Activated naive CD4-positive, alpha-beta T cell treated with anti-CD3 and anti-CD28 coated beads for 36 hours (primary cell): ENCODE data around the gene DMRTB1. TPM values are rescaled to one million over a fixed set of nuclear protein-coding genes. Genes with fewer than 3 reads are reported as not detected.

Experiments
- CTCF ChIA-PET: fragments of 350-600 bp; sonication (Branson Sonifier 250); formaldehyde crosslinking; loops from one replicate; lab custom pipeline; 2021; ENCODE audit warnings: antibody characterized with exemption; lab: Charles Lee
- DNase-seq: peaks from one replicate; pipeline ENCODE4 v3.0.0-alpha.2; 2020
- H3K27ac Mint-ChIP-seq: one replicate; pipeline ENCODE4 v1.8.0; 2021; ENCODE audit warnings: mild to moderate bottlenecking, mixed read lengths
- H3K27me3 Mint-ChIP-seq: one replicate; pipeline ENCODE4 v1.8.0; 2021; ENCODE audit warnings: low read depth, mixed read lengths
- H3K36me3 Mint-ChIP-seq: one replicate; pipeline ENCODE4 v1.8.0; 2021; ENCODE audit warnings: low read depth, mixed read lengths
- H3K4me1 Mint-ChIP-seq: one replicate; pipeline ENCODE4 v1.8.0; 2021; ENCODE audit warnings: low read depth, mixed read lengths
- H3K4me3 Mint-ChIP-seq: one replicate; pipeline ENCODE4 v1.8.0; 2021; ENCODE audit warnings: mild to moderate bottlenecking, moderate library complexity, mixed read lengths
- H3K9me3 Mint-ChIP-seq: one replicate; pipeline ENCODE4 v1.8.0; 2021; ENCODE audit warnings: mixed read lengths
- intact Hi-C: fragments of 100-400 bp; cut with micrococcal nuclease; formaldehyde crosslinking; loops from one replicate; pipeline ENCODE4 v1.15.1; 2023
- total RNA-seq, 2 experiments: library from RNA; stranded (reverse); gene quantifications; one replicate each; pipeline ENCODE4 v1.2.3, GENCODE V29; 2021

DMRTB1 gene
- total RNA-seq, 2 experiments from 2014 or later = not detected

DNA sequence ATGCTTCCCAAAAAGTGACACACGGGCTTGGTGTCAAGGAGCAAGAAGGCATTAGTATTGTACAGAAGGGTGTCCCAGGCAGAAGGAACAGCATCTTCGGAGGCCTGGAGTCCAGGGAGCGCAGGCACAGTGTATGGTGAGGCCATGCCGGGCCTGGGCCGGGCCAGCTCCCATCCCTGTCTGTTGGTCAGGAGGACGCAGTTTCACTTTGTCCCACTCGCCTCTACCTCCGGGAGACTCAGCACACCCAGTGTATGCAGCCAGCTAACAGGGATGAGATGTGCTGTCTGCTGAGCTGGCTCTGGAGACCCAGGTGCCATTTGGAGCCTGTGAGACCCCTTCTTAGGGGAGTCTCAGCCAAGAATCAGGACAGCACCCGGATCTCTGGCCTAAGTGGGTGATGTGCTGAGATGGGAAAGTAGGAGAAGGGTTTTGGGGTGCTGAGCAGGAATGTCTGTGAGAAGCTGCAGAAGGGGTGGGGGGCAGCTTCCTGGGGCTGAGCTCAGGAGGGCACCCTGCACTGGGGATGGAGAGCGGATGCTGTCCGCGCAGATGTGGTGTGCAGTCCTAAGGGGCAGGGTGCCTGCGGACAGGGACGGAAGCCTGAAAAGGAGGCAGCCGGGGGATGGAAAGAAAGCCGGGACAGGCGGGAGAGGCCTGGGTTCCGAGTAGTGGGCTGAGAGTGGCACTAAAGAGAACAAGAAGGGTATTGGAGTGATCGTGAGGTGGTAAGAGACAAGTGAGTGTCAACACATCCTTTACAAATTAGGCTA, 25.7 kb downstream of the DMRTB1 start:
- Mint-ChIP-seq H3K27me3 (peaks cover 6% of the 10 kb centered on the region), H3K36me3 (no peaks in the 10 kb centered on the region), H3K9me3 (no peaks in the 10 kb centered on the region), H3K4me3 (no peak overlapping the region), H3K4me1 (no peaks in the 10 kb centered on the region), H3K27ac (no peak overlapping the region)
- intact Hi-C loops = loop anchor here (1.0 kb wide), 2 partner anchors 197 to 269 kb away; no protein-coding TSS in a partner anchor
- CTCF ChIA-PET = interaction anchor here (1.3 to 1.7 kb wide), 4 partner anchors 197 to 269 kb away, joined by 4 to 5 read pairs (median 4); no protein-coding TSS in a partner anchor
- no peak for DNase-seq

DNA sequence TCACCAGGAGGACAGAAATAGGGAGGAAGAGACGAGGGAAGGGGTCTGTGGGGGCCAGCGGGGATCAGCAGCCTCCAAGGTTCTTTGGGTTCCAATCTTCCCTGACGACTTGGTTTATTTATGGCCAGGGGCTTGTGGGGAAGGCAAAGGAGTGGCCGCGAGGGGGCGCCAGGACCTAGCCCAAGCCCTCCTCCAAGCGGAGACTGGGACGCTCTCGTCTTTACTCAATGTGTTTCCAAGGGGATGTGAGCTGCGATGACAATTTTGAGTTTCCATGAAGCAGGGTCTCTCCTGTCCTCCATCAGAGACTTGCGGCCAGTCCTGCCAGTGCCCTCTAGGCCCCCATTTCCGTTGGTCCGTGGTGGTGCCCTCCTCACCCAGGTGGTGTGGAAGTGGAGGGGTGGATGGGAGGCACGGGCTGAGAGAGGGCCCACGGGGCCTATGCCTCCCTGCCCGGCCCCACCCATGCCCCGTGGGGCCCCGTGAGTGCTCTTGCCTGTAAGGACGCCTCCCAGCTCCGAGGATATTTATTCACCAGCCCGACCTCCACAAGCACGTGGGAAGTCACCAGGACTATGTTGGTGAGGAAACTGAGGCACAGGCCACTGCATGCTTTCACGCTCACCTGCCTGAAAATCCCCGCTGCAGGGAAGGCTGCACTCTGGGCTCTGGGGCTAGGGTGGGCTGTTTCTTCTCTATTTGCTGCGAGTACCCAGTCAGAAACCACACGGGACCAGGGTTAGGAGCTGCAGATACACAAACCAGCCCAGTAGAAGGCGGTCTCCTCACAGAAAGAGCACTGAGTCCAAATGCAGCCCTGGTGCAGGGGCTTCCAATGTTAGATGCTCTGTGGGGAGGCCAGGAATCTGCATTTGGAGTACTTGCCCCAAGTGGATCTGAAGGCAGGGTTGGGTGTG, 26.5 kb downstream of the DMRTB1 start:
- H3K4me3 Mint-ChIP-seq = no peak overlapping the region
- no peak overlapping the region for H3K27ac Mint-ChIP-seq
- H3K27me3 Mint-ChIP-seq = peaks cover 9% of the 10 kb centered on the region
- no peaks in the 10 kb centered on the region for H3K9me3 Mint-ChIP-seq
- no peaks in the 10 kb centered on the region for H3K36me3 Mint-ChIP-seq
- CTCF ChIA-PET = interaction anchor here (0.5 to 1.8 kb wide), 6 partner anchors 21 to 255 kb away, joined by 3 to 5 read pairs (median 4); no protein-coding TSS in a partner anchor
- peak; percentile 83 for DNase-seq
- no peaks in the 10 kb centered on the region for H3K4me1 Mint-ChIP-seq
- intact Hi-C loops = loop anchor here (1.0 kb wide), 2 partner anchors 197 to 269 kb away; no protein-coding TSS in a partner anchor

DNA sequence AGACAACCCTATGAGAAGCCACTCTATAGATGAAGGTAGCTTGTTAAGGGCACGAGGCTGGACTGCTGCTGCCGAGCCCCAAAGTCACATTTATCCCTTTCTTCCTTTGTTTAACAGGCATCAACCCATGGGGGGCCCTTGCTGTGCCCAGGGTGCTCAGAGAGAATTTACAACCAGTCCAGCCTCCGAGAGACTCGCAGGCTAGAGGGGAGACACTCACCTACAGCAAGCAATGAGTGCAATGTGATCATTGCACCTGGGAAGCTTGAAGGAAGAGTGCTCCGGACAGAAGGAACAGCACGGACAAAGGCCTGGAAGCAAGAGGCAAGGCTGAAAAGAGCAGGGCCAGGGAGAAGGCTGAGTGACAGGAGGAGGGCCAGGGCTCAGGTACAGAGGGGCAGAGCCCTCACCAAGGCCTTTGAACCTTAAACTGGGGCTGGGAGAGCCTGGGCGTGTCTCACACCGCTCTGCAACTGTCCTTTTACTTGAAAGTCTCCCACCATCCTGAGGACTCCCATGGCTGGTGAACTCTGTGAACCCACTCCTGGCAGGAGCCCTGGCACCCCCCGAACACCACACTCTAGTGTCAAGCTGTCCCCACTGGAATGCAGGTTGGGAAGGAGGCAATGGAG, 27.3 kb downstream of the DMRTB1 start:
- Mint-ChIP-seq H3K27me3 (peaks cover 9% of the 10 kb centered on the region), H3K9me3 (no peaks in the 10 kb centered on the region), H3K27ac (no peak overlapping the region), H3K4me1 (no peaks in the 10 kb centered on the region), H3K36me3 (no peaks in the 10 kb centered on the region), H3K4me3 (no peak overlapping the region)
- intact Hi-C loops = no loop called here
- no peak for DNase-seq
- CTCF ChIA-PET = interaction anchor here (0.5 to 1.8 kb wide), 9 partner anchors 12 to 254 kb away, joined by 3 to 5 read pairs (median 3); no protein-coding TSS in a partner anchor

DNA sequence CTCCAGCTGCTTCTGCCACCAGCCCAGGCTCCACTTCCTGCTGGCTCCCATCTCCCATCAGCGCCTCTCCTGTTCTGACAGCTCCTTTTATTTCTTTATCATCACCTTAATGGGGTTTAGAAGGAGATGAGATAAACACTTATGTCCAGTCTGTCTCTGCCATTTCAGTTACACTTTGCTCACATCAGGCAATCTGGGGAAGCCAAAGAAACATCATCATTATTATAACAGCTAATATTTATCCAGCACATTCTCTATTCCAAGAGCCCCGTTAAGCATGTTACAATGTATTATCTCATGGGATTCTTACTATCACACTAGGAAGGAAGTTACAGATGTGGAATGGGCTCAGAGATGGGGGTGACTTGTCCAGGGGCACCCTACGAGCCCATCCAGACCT, 31.2 kb downstream of the DMRTB1 start:
- Mint-ChIP-seq H3K9me3 (no peaks in the 10 kb centered on the region), H3K27me3 (peaks cover 6% of the 10 kb centered on the region), H3K36me3 (no peaks in the 10 kb centered on the region), H3K4me1 (no peaks in the 10 kb centered on the region), H3K27ac (no peak overlapping the region), H3K4me3 (no peak overlapping the region)
- intact Hi-C loops = no loop called here
- CTCF ChIA-PET = interaction anchor here (0.8 kb wide), 1 partner anchor 46 kb away, joined by 3 read pairs; no protein-coding TSS in a partner anchor
- DNase-seq = no peak

DNA sequence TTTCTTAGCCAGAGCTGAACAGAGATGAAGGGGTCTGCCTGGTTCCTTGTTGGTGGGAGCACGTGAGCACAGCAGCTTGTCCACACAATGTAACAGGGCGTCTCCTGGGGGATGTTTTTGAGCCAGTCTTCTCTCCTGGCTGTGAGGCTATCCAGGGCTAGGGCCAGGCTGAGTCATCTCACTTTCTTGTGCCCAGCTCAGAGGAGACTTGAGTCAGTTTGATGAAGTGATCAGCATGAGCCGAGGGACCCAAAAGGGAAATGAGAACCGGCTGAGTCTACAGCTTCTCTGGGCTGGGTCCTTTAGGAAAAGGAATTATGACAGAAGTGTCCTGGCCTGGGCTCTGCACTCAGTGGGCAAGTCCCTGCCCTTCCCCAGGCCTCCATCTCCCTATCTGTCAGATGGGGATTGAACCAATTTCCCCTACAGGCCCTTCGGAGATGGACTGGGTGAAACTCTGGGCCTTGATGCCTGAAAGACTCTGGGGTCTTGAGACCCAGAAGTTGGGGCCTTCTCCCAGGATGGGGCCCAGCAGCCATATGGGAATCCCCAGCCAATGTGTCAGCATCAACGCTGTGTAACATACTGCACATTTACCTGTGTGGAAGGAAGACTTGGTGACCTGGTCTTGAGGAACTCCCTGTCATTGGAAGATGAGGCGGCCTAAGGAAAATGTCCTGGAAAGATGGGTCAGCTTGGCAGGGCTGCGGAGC, 36.6 kb downstream of the DMRTB1 start:
- H3K27ac Mint-ChIP-seq = no peak overlapping the region
- CTCF ChIA-PET = no interaction called here
- no peaks in the 10 kb centered on the region for H3K9me3 Mint-ChIP-seq
- intact Hi-C loops = no loop called here
- H3K27me3 Mint-ChIP-seq = no peaks in the 10 kb centered on the region
- H3K4me3 Mint-ChIP-seq = no peak overlapping the region
- no peaks in the 10 kb centered on the region for H3K4me1 Mint-ChIP-seq
- no peaks in the 10 kb centered on the region for H3K36me3 Mint-ChIP-seq
- no peak for DNase-seq

DNA sequence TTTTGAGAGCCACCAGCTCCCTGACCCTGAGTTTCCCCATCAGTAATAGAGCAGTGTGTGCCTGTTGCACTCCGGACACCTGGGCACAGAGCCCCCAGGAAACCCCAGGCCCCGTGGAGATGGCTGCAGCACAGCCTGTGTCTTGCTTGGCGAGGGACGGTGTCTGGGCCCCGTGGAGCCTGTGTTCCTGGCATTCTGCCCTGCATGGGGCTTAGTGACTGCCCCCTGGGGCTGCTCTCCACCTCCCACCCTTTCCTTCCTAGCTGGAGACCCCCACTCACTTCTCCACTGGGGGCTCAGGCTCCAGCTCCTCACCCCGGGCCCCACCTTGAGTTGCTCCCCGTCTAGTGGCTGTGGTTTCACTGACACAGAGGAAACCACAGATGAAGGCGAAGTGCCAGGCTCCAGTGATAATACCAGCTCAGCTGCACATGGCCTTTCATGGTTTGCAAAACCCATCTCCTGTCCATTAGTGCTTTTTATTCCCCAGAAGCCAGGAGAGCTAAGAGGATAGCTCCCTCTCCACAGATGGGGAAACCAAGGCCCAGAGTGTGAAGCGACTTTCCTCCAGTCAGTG, 39.4 kb downstream of the DMRTB1 start:
- no peaks in the 10 kb centered on the region for H3K36me3 Mint-ChIP-seq
- no peak overlapping the region for H3K27ac Mint-ChIP-seq
- CTCF ChIA-PET = interaction anchor here (1.0 kb wide), 1 partner anchor 11 kb away, joined by 3 read pairs; no protein-coding TSS in a partner anchor
- H3K4me3 Mint-ChIP-seq = no peak overlapping the region
- H3K9me3 Mint-ChIP-seq = no peaks in the 10 kb centered on the region
- intact Hi-C loops = no loop called here
- DNase-seq = no peak
- no peaks in the 10 kb centered on the region for H3K4me1 Mint-ChIP-seq
- H3K27me3 Mint-ChIP-seq = no peaks in the 10 kb centered on the region

DNA sequence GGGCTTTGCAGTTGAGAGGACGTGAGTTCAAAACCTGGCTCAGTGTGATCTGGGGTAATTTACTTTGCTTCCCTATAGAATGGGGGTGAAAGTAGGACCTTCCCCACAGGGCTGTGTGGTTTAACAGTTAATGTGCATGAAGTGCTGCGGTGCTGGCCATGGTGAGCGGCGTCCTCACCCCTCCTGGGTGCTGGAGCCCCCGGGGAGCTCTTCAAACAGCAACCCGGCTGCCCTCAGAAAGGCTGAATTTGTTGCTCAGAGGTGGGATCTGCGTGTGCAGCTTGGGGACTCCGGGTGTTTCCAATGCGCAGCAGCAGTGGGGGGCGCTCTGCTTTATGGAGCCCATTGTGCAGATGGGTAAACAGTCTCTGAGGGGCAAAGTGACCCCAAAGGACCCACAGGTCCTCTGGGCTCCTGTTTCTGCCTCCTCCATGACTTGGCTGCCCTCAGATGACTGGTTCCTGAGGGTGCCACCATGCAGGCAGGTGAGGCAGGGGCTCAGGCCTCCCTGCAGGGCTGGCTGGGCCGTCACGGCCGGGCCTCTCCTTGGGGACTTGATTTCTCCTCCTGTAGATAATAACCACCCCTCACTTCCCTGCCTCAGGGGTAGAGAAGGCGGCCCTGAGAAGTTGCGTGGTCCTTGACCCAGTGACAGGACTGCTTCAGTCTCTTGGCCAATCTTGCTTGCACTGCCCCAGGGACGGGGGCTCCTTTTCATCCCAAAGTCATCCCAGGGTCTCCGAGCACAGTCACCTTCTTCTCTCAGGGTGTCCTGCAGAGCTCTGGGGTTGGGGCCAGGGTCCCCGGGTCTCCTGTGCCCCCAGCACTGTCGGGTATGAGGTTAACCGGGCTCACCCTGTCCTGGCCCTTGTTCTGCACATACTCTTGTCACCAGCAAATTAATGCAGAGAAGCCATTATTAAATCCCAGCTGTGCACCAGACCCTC, 40.3 kb downstream of the DMRTB1 start:
- Mint-ChIP-seq H3K4me3 (no peak overlapping the region), H3K9me3 (no peaks in the 10 kb centered on the region), H3K27ac (no peak overlapping the region), H3K4me1 (no peaks in the 10 kb centered on the region), H3K27me3 (no peaks in the 10 kb centered on the region), H3K36me3 (no peaks in the 10 kb centered on the region)
- DNase-seq = no peak
- CTCF ChIA-PET = no interaction called here
- intact Hi-C loops = no loop called here

DNA sequence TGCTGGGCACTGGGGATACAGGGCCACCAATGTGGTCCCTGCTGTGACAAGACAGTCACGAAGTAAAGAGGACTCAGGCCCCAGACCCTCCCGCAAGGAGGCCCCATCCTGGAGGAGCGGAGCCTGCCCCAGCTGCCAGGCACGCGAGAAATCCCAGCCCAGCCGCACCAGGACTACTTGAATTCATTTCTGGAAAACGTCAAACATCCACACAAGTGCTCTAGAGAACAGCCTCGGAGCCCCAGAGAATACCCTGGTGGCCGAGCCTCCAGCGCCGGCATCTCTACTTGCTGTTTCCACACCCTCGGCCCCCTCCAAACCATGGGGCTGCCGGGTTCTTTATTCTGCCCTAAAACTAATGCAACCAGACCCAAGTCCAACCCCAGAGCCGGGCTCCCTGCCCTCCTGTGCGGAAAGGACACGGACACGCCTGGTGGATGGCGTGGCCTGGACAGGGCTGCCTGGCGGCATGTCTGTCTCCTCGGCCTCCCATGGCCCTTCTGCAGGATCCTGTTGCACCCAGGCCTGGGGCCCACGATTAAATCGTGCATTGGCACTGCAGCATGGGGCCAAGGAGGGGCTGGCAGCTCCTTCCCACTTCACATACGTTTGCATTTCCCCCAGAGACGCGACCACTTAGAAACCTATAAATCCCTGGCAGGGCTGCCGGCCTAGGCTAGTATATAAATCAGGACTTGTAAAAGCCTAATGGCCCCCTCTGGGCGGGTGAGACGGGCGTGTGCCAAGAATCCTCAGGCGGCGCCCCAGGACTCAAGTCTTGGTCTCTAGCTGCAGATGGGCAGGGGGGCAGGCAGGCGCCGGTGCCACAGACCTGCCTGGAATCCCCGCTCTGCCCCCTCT, 41.2 kb downstream of the DMRTB1 start:
- H3K27me3 Mint-ChIP-seq = no peaks in the 10 kb centered on the region
- CTCF ChIA-PET = no interaction called here

DNA sequence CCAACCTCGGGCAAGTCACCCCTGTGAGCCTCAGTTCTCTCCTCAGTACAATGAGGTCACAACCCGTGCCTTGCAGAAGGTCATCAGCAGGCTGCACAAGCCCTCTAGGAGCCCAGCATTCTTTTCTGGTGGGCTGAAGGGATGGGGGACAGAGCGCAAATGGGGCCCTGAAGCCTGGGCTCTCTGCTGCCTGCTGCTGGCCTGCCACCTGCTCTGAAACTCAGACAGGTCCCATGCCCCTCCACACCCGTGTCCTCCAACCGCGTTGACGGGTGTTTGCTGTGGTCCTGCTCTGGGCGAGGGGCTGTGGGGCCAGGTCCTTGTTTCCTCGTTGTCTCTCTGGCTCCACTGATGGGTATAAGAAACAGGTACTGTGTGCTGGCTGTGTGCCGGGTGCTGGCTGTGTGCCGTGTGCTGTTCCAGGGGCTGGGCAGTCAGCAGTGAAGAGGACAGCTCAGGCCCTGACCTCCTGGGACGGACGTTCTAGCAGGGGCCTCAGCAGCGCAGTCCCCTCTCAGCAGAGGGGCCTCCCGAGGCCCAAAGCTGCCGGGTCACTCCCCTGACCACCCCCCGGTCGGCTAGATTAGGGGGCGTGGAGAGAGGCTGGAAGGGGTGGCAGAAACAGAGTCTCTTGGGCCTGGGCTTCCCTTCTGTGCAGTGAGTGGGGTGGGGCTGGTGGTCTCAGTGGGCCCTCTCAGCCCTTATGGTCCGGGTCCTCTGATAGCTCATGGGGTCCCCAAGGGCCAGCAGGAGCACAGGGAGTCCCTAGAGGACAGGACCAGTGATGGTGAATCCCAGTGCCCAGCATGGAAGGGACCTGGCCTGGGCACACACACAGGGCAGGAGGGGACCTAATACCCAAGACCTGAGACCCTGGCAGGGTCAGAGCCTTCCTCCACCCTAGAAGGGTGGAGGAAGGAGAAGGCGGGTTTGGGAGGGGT, 42.1 kb downstream of the DMRTB1 start:
- no peak overlapping the region for H3K4me3 Mint-ChIP-seq
- CTCF ChIA-PET = no interaction called here
- no peaks in the 10 kb centered on the region for H3K27me3 Mint-ChIP-seq
- H3K27ac Mint-ChIP-seq = no peak overlapping the region
- H3K9me3 Mint-ChIP-seq = no peaks in the 10 kb centered on the region
- no peak for DNase-seq
- no peaks in the 10 kb centered on the region for H3K36me3 Mint-ChIP-seq
- intact Hi-C loops = no loop called here
- no peaks in the 10 kb centered on the region for H3K4me1 Mint-ChIP-seq

More for the DNA sequence above, 41.2 kb downstream of the DMRTB1 start:
- Mint-ChIP-seq H3K9me3 (no peaks in the 10 kb centered on the region), H3K27ac (no peak overlapping the region), H3K36me3 (no peaks in the 10 kb centered on the region), H3K4me1 (no peaks in the 10 kb centered on the region), H3K4me3 (no peak overlapping the region)
- DNase-seq = no peak
- intact Hi-C loops = no loop called here
